ENCODE measurements around the gene ESF1. TPM values are rescaled to one million over a fixed set of nuclear protein-coding genes. Genes with fewer than 3 reads are reported as not detected.

The ESF1 gene
- total and polyA plus RNA-seq, 2 donors (not counting 1 experiment from before 2014, with no cell fraction given), result 0.81 to 13.9 TPM

DNA sequence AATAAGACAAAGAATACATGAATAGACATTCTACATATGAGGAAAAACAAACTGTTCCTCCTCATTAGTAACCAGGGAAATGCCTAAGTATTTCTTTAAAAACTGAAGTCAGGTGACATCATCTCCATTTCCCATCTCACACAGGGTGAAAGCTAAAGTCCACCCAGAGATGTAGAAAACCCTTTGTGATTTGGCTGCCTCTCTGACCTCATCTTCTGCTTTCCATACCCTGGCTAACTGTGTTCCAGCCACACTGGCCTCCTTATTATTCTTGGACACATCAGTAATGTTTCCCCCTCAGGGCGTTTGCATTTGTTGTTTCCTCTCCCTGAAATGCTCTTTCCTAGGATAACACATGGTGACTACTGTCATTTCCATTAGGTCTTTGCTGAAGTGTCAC, 40.4 kb downstream of the ESF1 start:
- H3K27ac Mint-ChIP-seq, result no peak overlapping the region
- H3K27me3 Mint-ChIP-seq, result no peaks in the 10 kb centered on the region
- H2AFZ ChIP-seq (ENCODE audit: insufficient read depth, low read depth, low read length, poor library complexity, severe bottlenecking), result no peak overlapping the region
- ATAC-seq (ENCODE audit: low read depth) (no peak), DNase-seq (no peak)
- H3K4me1 ChIP-seq (ENCODE audit: control insufficient read depth in 2 of 2, insufficient read depth in 2 of 2, low read length in 2 of 2), result no peaks in the 10 kb centered on the region
- peaks cover 7% of the 10 kb centered on the region for H3K9me3 Mint-ChIP-seq (ENCODE audit: insufficient read depth)
- no peaks in the 10 kb centered on the region for H3K79me2 ChIP-seq (ENCODE audit: control insufficient read depth, insufficient read depth, low read length)
- H3K9me3 ChIP-seq (ENCODE audit: control extremely low read depth in 1 of 3, control insufficient read depth in 2 of 3, insufficient read depth in 1 of 3, low read length in 2 of 3), result peaks cover 0 to 8% (median 0%) of the 10 kb centered on the region in 3 donors
- intact Hi-C loops (cut with micrococcal nuclease), result no loop called here
- no peak overlapping the region for H3K4me3 ChIP-seq (ENCODE audit: control extremely low read depth in 1 of 5, extremely low read depth in 1 of 5, insufficient read depth in 1 of 5, low read depth in 2 of 5, low read length in 4 of 5)
- POLR2A ChIA-PET, result no interaction called here
- H3K36me3 ChIP-seq (replicated peaks in 1 of 2; ENCODE audit: control extremely low read depth in 1 of 2, control insufficient read depth in 1 of 2, extremely low read depth in 1 of 2, insufficient read depth in 2 of 2, low read length in 1 of 2), result peaks cover 0 to 17% of the 10 kb centered on the region in 2 experiments
- no peak overlapping the region for H3K4me3 Mint-ChIP-seq
- TF ChIP-seq, protein P1, sequence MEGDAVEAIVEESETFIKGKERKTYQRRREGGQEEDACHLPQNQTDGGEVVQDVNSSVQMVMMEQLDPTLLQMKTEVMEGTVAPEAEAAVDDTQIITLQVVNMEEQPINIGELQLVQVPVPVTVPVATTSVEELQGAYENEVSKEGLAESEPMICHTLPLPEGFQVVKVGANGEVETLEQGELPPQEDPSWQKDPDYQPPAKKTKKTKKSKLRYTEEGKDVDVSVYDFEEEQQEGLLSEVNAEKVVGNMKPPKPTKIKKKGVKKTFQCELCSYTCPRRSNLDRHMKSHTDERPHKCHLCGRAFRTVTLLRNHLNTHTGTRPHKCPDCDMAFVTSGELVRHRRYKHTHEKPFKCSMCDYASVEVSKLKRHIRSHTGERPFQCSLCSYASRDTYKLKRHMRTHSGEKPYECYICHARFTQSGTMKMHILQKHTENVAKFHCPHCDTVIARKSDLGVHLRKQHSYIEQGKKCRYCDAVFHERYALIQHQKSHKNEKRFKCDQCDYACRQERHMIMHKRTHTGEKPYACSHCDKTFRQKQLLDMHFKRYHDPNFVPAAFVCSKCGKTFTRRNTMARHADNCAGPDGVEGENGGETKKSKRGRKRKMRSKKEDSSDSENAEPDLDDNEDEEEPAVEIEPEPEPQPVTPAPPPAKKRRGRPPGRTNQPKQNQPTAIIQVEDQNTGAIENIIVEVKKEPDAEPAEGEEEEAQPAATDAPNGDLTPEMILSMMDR (IDR thresholded peaks at IDR 0.05), result no peak
- TF ChIP-seq EZH2 (IDR thresholded peaks at IDR 0.05; ENCODE audit: borderline replicate concordance, insufficient read depth, low read depth, low read length, poor library complexity, severe bottlenecking), result no peak
- no peak overlapping the region for H3K27ac ChIP-seq (ENCODE audit: low read length in 2 of 2)
- H4K20me1 ChIP-seq (ENCODE audit: control insufficient read depth, insufficient read depth, low read length, poor library complexity, severe bottlenecking), result no peaks in the 10 kb centered on the region
- no peak overlapping the region for H3K9ac ChIP-seq (ENCODE audit: low read length)
- 90% methylated on average over 1 of the region's 1 CpG for WGBS (ENCODE audit: insufficient coverage)
- H3K4me1 Mint-ChIP-seq, result no peaks in the 10 kb centered on the region
- CTCF ChIA-PET, result no interaction called here
- H3K27me3 ChIP-seq (replicated peaks in 1 of 4; ENCODE audit: control extremely low read depth in 1 of 4, control insufficient read depth in 3 of 4, insufficient read depth in 4 of 4, low read length in 3 of 4), result no peaks in the 10 kb centered on the region
- H3K4me2 ChIP-seq (replicated peaks; ENCODE audit: low read depth, low read length, poor library complexity, severe bottlenecking), result no peak overlapping the region

DNA sequence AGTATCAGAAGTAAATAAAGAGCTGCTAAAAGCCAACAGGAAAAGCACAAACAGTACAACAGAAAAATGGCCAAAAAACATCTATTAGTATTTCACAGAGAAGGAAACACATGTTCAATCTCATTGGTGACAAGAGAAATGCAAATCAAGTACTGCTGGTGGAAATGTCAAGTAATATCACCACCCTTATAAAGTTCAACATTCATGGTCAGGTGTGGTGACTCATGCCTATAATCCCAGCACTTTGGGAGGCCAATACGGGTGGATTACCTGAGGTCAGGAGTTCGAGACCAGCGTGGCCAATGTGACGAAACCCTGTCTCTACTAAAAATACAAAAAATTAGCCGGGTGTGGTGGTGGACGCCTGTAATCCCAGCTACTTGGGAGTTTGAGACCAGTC, 42.8 kb downstream of the ESF1 start:
- H3K27ac Mint-ChIP-seq, result no peak overlapping the region
- no peak for TF ChIP-seq EZH2 (IDR thresholded peaks at IDR 0.05; ENCODE audit: borderline replicate concordance, insufficient read depth, low read depth, low read length, poor library complexity, severe bottlenecking)
- Histone ChIP-seq H3K27ac (ENCODE audit: low read length in 2 of 2) (no peak overlapping the region), H3K9ac (ENCODE audit: low read length) (no peak overlapping the region), H3K4me1 (ENCODE audit: control insufficient read depth in 2 of 2, insufficient read depth in 2 of 2, low read length in 2 of 2) (no peaks in the 10 kb centered on the region), H3K4me2 (replicated peaks; ENCODE audit: low read depth, low read length, poor library complexity, severe bottlenecking) (no peak overlapping the region), H2AFZ (ENCODE audit: insufficient read depth, low read depth, low read length, poor library complexity, severe bottlenecking) (no peak overlapping the region), H3K27me3 (replicated peaks in 1 of 4; ENCODE audit: control extremely low read depth in 1 of 4, control insufficient read depth in 3 of 4, insufficient read depth in 4 of 4, low read length in 3 of 4) (no peaks in the 10 kb centered on the region), H3K4me3 (ENCODE audit: control extremely low read depth in 1 of 5, extremely low read depth in 1 of 5, insufficient read depth in 1 of 5, low read depth in 2 of 5, low read length in 4 of 5) (no peak overlapping the region), H3K36me3 (replicated peaks in 1 of 2; ENCODE audit: control extremely low read depth in 1 of 2, control insufficient read depth in 1 of 2, extremely low read depth in 1 of 2, insufficient read depth in 2 of 2, low read length in 1 of 2) (peaks cover 0 to 12% of the 10 kb centered on the region in 2 experiments), H4K20me1 (ENCODE audit: control insufficient read depth, insufficient read depth, low read length, poor library complexity, severe bottlenecking) (no peaks in the 10 kb centered on the region), H3K9me3 (ENCODE audit: control extremely low read depth in 1 of 3, control insufficient read depth in 2 of 3, insufficient read depth in 1 of 3, low read length in 2 of 3) (peaks cover 0 to 8% (median 0%) of the 10 kb centered on the region in 3 donors), H3K79me2 (ENCODE audit: control insufficient read depth, insufficient read depth, low read length) (no peaks in the 10 kb centered on the region)
- intact Hi-C loops (cut with micrococcal nuclease), result no loop called here
- no peak for DNase-seq
- CTCF ChIA-PET, result interaction anchor here (0.6 to 1.4 kb wide), 2 partner anchors 76 to 195 kb away, joined by 3 read pairs; no protein-coding TSS in a partner anchor
- H3K4me3 Mint-ChIP-seq, result no peak overlapping the region
- H3K9me3 Mint-ChIP-seq (ENCODE audit: insufficient read depth), result peaks cover 7% of the 10 kb centered on the region
- POLR2A ChIA-PET, result no interaction called here
- H3K27me3 Mint-ChIP-seq, result no peaks in the 10 kb centered on the region
- H3K4me1 Mint-ChIP-seq, result no peaks in the 10 kb centered on the region
- no peak for ATAC-seq (ENCODE audit: low read depth)
- 100% methylated on average over 1 of the region's 6 CpGs for WGBS (ENCODE audit: insufficient coverage)
